Measurements from ENCODE around the gene TAS2R40. TPM values are rescaled to one million over a fixed set of nuclear protein-coding genes. Genes with fewer than 3 reads are reported as not detected.
"Not testable (repeated sequence)": the region's sequence is repeated elsewhere in the genome, so short reads cannot be mapped to it uniquely, and the experiment has no call there.

TAS2R40 gene
- polyA plus RNA-seq (2013) = not detected

- Histone ChIP-seq H3K9me3 (ENCODE audit: control extremely low read depth in 1 of 5, control insufficient read depth in 4 of 5, insufficient read depth in 2 of 5, low read depth in 1 of 5, low read length in 4 of 5) (no peaks in the 10 kb centered on the region), H3K27me3 (replicated peaks in 2 of 5; ENCODE audit: control insufficient read depth in 4 of 5, insufficient read depth in 5 of 5, low read length in 4 of 5) (no peaks in the 10 kb centered on the region), H3K4me1 (ENCODE audit: control extremely low read depth in 1 of 4, control insufficient read depth in 4 of 4, insufficient read depth in 4 of 4, low read length in 3 of 4) (peaks cover 0 to 11% (median 3%) of the 10 kb centered on the region in 4 experiments), H3K4me3 (ENCODE audit: control insufficient read depth in 1 of 7, extremely low read depth in 1 of 7, insufficient read depth in 4 of 7, low read depth in 2 of 7, low read length in 6 of 7) (peak within 1 kb of the TSS in 2 of 7 experiments; percentile 8 to 37), H3K36me3 (ENCODE audit: control insufficient read depth in 4 of 4, insufficient read depth in 4 of 4, low read length in 3 of 4) (no peaks in the 10 kb centered on the region), H3K27ac (ENCODE audit: insufficient read depth in 1 of 2, low read depth in 1 of 2, low read length in 2 of 2, poor library complexity in 1 of 2, severe bottlenecking in 2 of 2) (no peak within 1 kb of the TSS)
- POLR2A ChIA-PET = no interaction called here
- CTCF ChIA-PET = interaction anchor here (0.9 to 11.5 kb wide), 5 partner anchors 10 to 211 kb away, joined by 3 to 326 read pairs (median 4); no protein-coding TSS in a partner anchor
- WGBS (ENCODE audit: insufficient coverage) = 100% methylated on average over 3 of the region's 3 CpGs
- DNase-seq = no peak
These were observed at the start of gene TAS2R40 for GRCh38 chr7:143221737-143222136. Gene TAS2R40, plus strand, starts transcription at chr7:143222037. Its CDS starts 42 bp downstream, at chr7:143222079.

DNA sequence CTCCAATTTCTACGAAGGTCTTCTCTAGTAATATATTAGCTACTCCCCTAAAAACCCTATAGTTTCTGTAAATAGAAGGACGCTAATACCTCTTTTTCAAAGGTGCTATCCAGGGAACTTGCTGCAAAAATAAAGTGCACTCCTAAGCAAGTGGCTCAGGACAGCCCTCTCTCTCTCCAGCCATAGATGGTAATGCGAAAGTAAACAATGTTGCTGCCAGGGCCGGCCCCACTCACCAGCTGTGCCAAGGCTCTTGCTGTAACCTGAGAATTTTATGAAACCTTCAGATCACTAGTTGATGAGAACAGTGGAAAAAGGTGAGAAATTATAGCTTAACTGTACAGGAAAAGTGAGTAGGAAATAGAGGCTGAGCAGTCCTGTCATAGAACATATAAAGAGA lies 49.5 kb upstream of the TAS2R40 start:
- H3K27me3 ChIP-seq (replicated peaks in 2 of 5; ENCODE audit: control insufficient read depth in 4 of 5, insufficient read depth in 5 of 5, low read length in 4 of 5) = no peaks in the 10 kb centered on the region
- no peaks in the 10 kb centered on the region for H3K36me3 ChIP-seq (ENCODE audit: control insufficient read depth in 4 of 4, insufficient read depth in 4 of 4, low read length in 3 of 4)
- peak overlapping the region in 1 of 7 experiments; percentile 63 for H3K4me3 ChIP-seq (ENCODE audit: control insufficient read depth in 1 of 7, extremely low read depth in 1 of 7, insufficient read depth in 4 of 7, low read depth in 2 of 7, low read length in 6 of 7)
- H3K27ac ChIP-seq (ENCODE audit: insufficient read depth in 1 of 2, low read depth in 1 of 2, low read length in 2 of 2, poor library complexity in 1 of 2, severe bottlenecking in 2 of 2) = no peak overlapping the region
- H3K9me3 ChIP-seq (ENCODE audit: control extremely low read depth in 1 of 5, control insufficient read depth in 4 of 5, insufficient read depth in 2 of 5, low read depth in 1 of 5, low read length in 4 of 5) = peaks cover 0 to 3% (median 2%) of the 10 kb centered on the region in 5 experiments
- POLR2A ChIA-PET = no interaction called here
- no peaks in the 10 kb centered on the region for H3K4me1 ChIP-seq (ENCODE audit: control extremely low read depth in 1 of 4, control insufficient read depth in 4 of 4, insufficient read depth in 4 of 4, low read length in 3 of 4)
- no CpG with 5 or more reads among the region's 4 CpGs for WGBS (ENCODE audit: insufficient coverage)
- CTCF ChIA-PET = no interaction called here
- peak in 1 of 3 donors; percentile 12 for DNase-seq

GRCh38 chr7:143176128-143176527 lies 45.7 kb upstream of the TAS2R40 start:
- WGBS (ENCODE audit: insufficient coverage) = 83% methylated on average over 1 of the region's 5 CpGs
- no peaks in the 10 kb centered on the region for H3K27me3 ChIP-seq (replicated peaks in 2 of 5; ENCODE audit: control insufficient read depth in 4 of 5, insufficient read depth in 5 of 5, low read length in 4 of 5)
- POLR2A ChIA-PET = no interaction called here

DNA sequence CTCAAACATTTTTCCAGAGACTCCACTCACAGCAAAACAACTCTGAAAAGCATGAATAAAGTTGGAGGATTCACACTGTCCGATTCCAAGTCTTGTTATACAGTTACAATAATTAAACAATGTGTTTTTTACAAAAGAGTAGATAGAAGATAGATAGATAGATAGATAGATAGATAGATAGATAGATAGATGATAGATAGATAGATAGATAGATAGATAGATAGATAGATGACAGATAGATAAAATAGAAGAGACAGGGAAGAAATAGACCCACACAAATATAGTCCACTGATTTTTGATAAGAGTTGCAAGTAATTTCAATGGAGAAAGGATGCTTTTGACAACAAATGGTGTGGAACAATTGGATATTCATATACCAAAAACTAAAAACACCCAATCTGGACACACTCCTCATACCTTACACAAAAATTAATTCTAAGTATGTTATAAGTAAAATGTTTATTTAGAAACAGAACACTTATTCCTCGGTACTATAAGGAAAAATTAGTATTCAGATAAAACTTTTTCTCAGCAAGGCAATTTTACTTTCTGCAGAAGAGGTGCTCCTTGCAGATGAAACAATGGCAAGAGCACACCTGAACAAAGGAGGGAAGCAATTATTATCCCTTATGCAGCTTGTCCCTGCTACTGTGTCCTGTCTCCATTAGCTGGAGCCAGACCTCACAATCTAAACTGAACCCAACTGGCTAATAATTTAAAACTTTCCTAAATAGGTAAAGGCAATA lies 44.3 kb upstream of the TAS2R40 start:
- ChIA-PET CTCF (no interaction called here), POLR2A (no interaction called here)
- Histone ChIP-seq H3K36me3 (ENCODE audit: control insufficient read depth in 4 of 4, insufficient read depth in 4 of 4, low read length in 3 of 4) (no peaks in the 10 kb centered on the region), H3K4me1 (ENCODE audit: control extremely low read depth in 1 of 4, control insufficient read depth in 4 of 4, insufficient read depth in 4 of 4, low read length in 3 of 4) (no peaks in the 10 kb centered on the region), H3K27ac (ENCODE audit: insufficient read depth in 1 of 2, low read depth in 1 of 2, low read length in 2 of 2, poor library complexity in 1 of 2, severe bottlenecking in 2 of 2) (no peak overlapping the region), H3K27me3 (replicated peaks in 2 of 5; ENCODE audit: control insufficient read depth in 4 of 5, insufficient read depth in 5 of 5, low read length in 4 of 5) (no peaks in the 10 kb centered on the region), H3K4me3 (ENCODE audit: control insufficient read depth in 1 of 7, extremely low read depth in 1 of 7, insufficient read depth in 4 of 7, low read depth in 2 of 7, low read length in 6 of 7) (no peak overlapping the region), H3K9me3 (ENCODE audit: control extremely low read depth in 1 of 5, control insufficient read depth in 4 of 5, insufficient read depth in 2 of 5, low read depth in 1 of 5, low read length in 4 of 5) (peaks cover 0 to 14% (median 8%) of the 10 kb centered on the region in 5 experiments)
- WGBS (ENCODE audit: insufficient coverage) = no CpG with 5 or more reads among the region's 2 CpGs
- DNase-seq = peak in 2 of 3 donors; percentile 1 to 8

More at GRCh38 chr7:143176128-143176527, 45.7 kb upstream of the TAS2R40 start:
- Histone ChIP-seq H3K27ac (ENCODE audit: insufficient read depth in 1 of 2, low read depth in 1 of 2, low read length in 2 of 2, poor library complexity in 1 of 2, severe bottlenecking in 2 of 2) (no peak overlapping the region), H3K4me3 (ENCODE audit: control insufficient read depth in 1 of 7, extremely low read depth in 1 of 7, insufficient read depth in 4 of 7, low read depth in 2 of 7, low read length in 6 of 7) (no peak overlapping the region), H3K9me3 (ENCODE audit: control extremely low read depth in 1 of 5, control insufficient read depth in 4 of 5, insufficient read depth in 2 of 5, low read depth in 1 of 5, low read length in 4 of 5) (peaks cover 0 to 14% (median 8%) of the 10 kb centered on the region in 5 experiments), H3K4me1 (ENCODE audit: control extremely low read depth in 1 of 4, control insufficient read depth in 4 of 4, insufficient read depth in 4 of 4, low read length in 3 of 4) (no peaks in the 10 kb centered on the region), H3K36me3 (ENCODE audit: control insufficient read depth in 4 of 4, insufficient read depth in 4 of 4, low read length in 3 of 4) (no peaks in the 10 kb centered on the region)
- CTCF ChIA-PET = no interaction called here
- DNase-seq = no peak

GRCh38 chr7:143180771-143181170 lies 41.1 kb upstream of the TAS2R40 start:
- H3K36me3 ChIP-seq (ENCODE audit: control insufficient read depth in 4 of 4, insufficient read depth in 4 of 4, low read length in 3 of 4); H3K4me1 ChIP-seq (ENCODE audit: control extremely low read depth in 1 of 4, control insufficient read depth in 4 of 4, insufficient read depth in 4 of 4, low read length in 3 of 4); H3K27me3 ChIP-seq (replicated peaks in 2 of 5; ENCODE audit: control insufficient read depth in 4 of 5, insufficient read depth in 5 of 5, low read length in 4 of 5); H3K27ac ChIP-seq (ENCODE audit: insufficient read depth in 1 of 2, low read depth in 1 of 2, low read length in 2 of 2, poor library complexity in 1 of 2, severe bottlenecking in 2 of 2); POLR2A ChIA-PET; H3K4me3 ChIP-seq (ENCODE audit: control insufficient read depth in 1 of 7, extremely low read depth in 1 of 7, insufficient read depth in 4 of 7, low read depth in 2 of 7, low read length in 6 of 7); DNase-seq: not testable (repeated sequence)
- H3K9me3 ChIP-seq (ENCODE audit: control extremely low read depth in 1 of 5, control insufficient read depth in 4 of 5, insufficient read depth in 2 of 5, low read depth in 1 of 5, low read length in 4 of 5) = peaks cover 0 to 14% (median 8%) of the 10 kb centered on the region in 5 experiments
- WGBS (ENCODE audit: insufficient coverage) = no CpG with 5 or more reads among the region's 4 CpGs
- CTCF ChIA-PET = interaction anchor here (1.1 kb wide), 1 partner anchor 34 kb away, joined by 4 read pairs; no protein-coding TSS in a partner anchor

DNA sequence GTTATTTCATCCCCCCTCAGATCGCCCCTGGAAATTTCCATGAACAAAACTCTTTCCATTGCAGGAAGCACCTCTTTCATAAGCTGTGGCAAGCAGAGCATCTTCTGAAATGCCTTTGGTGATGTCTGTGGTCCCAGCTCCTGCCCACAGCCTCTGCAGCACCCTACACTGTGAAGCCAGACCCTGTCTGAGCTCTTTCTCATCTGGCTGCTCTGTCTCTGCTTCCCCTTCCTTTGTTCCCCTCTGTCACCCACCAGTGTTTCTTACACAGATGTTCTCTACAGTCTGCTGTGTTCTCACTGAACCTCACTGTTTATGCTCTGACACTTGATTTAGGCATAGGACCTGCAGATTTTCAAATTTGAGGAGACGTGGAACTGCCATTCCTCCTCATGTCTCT lies 40.5 kb upstream of the TAS2R40 start:
- Histone ChIP-seq H3K9me3 (ENCODE audit: control extremely low read depth in 1 of 5, control insufficient read depth in 4 of 5, insufficient read depth in 2 of 5, low read depth in 1 of 5, low read length in 4 of 5) (peaks cover 0 to 14% (median 5%) of the 10 kb centered on the region in 5 experiments), H3K27ac (ENCODE audit: insufficient read depth in 1 of 2, low read depth in 1 of 2, low read length in 2 of 2, poor library complexity in 1 of 2, severe bottlenecking in 2 of 2) (no peak overlapping the region), H3K4me3 (ENCODE audit: control insufficient read depth in 1 of 7, extremely low read depth in 1 of 7, insufficient read depth in 4 of 7, low read depth in 2 of 7, low read length in 6 of 7) (no peak overlapping the region), H3K36me3 (ENCODE audit: control insufficient read depth in 4 of 4, insufficient read depth in 4 of 4, low read length in 3 of 4) (no peaks in the 10 kb centered on the region), H3K4me1 (ENCODE audit: control extremely low read depth in 1 of 4, control insufficient read depth in 4 of 4, insufficient read depth in 4 of 4, low read length in 3 of 4) (no peaks in the 10 kb centered on the region), H3K27me3 (replicated peaks in 2 of 5; ENCODE audit: control insufficient read depth in 4 of 5, insufficient read depth in 5 of 5, low read length in 4 of 5) (no peaks in the 10 kb centered on the region)
- CTCF ChIA-PET = no interaction called here
- POLR2A ChIA-PET = no interaction called here
- peak in 1 of 3 donors; percentile 24 for DNase-seq
- WGBS (ENCODE audit: insufficient coverage) = 100% methylated on average over 1 of the region's 2 CpGs

DNA sequence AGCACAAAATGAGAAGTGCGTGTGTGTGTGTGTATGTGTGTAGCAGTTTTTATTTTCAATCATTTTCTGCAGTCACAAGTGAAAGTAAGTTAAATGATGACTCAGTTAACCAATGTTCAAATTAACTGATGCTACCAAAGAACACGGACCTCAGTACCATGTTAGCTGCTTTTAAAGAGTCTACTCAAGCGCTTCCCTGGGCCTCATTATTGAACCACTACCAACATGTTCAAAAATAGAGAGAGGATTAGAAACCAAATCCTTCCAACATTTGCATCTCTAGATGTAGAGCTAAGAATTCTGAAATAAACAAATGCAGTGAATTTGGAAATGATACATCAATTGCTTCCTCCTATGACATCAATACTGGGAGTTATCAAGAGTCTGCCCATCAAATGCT lies 38.8 kb upstream of the TAS2R40 start, which contains the start of gene TAS2R39:
TAS2R39 (plus strand) TSS at position 396 of the 400 bp plus-strand sequence; CDS start at position 396, 0 bp downstream.
- CTCF ChIA-PET = no interaction called here
- Histone ChIP-seq H3K27ac (ENCODE audit: insufficient read depth in 1 of 2, low read depth in 1 of 2, low read length in 2 of 2, poor library complexity in 1 of 2, severe bottlenecking in 2 of 2) (no peak within 1 kb of the TSS), H3K4me3 (ENCODE audit: control insufficient read depth in 1 of 7, extremely low read depth in 1 of 7, insufficient read depth in 4 of 7, low read depth in 2 of 7, low read length in 6 of 7) (no peak within 1 kb of the TSS), H3K4me1 (ENCODE audit: control extremely low read depth in 1 of 4, control insufficient read depth in 4 of 4, insufficient read depth in 4 of 4, low read length in 3 of 4) (no peaks in the 10 kb centered on the region), H3K9me3 (ENCODE audit: control extremely low read depth in 1 of 5, control insufficient read depth in 4 of 5, insufficient read depth in 2 of 5, low read depth in 1 of 5, low read length in 4 of 5) (peaks cover 0 to 7% (median 3%) of the 10 kb centered on the region in 5 experiments), H3K36me3 (ENCODE audit: control insufficient read depth in 4 of 4, insufficient read depth in 4 of 4, low read length in 3 of 4) (no peaks in the 10 kb centered on the region), H3K27me3 (replicated peaks in 2 of 5; ENCODE audit: control insufficient read depth in 4 of 5, insufficient read depth in 5 of 5, low read length in 4 of 5) (no peaks in the 10 kb centered on the region)
- no CpG with 5 or more reads among the region's 3 CpGs for WGBS (ENCODE audit: insufficient coverage)
- POLR2A ChIA-PET = interaction anchor here (0.7 kb wide), 1 partner anchor 186 kb away, joined by 4 read pairs; no protein-coding TSS in a partner anchor
- DNase-seq = no peak

Data from common myeloid progenitor, CD34-positive (primary cell).